ENCODE data around the gene EMILIN1. TPM values are rescaled to one million over a fixed set of nuclear protein-coding genes. Genes with fewer than 3 reads are reported as not detected.
A peak's percentile ranks its signal among the peaks of the same experiment; 100 is the strongest.

Gene EMILIN1
- polyA plus RNA-seq, 2 donors, result 10.7 to 12.1 TPM

DNA sequence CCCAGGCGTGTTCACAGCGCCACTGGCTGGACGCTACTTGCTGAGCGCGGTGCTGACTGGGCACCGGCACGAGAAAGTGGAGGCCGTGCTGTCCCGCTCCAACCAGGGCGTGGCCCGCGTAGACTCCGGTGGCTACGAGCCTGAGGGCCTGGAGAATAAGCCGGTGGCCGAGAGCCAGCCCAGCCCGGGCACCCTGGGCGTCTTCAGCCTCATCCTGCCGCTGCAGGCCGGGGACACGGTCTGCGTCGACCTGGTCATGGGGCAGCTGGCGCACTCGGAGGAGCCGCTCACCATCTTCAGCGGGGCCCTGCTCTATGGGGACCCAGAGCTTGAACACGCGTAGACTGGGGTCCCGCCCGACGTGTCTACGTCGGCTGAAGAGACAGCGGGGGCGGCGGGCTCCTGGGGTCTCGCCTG, 7.3 kb downstream of the EMILIN1 start:
- no peaks in the 10 kb centered on the region for H3K36me3 ChIP-seq (ENCODE audit: control insufficient read depth in 2 of 2, insufficient read depth in 2 of 2, low read length in 1 of 2)
- H3K4me1 ChIP-seq (ENCODE audit: control insufficient read depth in 2 of 2, insufficient read depth in 2 of 2, low read length in 1 of 2), result peaks cover 4 to 16% of the 10 kb centered on the region in 2 donors
- H3K4me3 ChIP-seq (ENCODE audit: low read depth in 1 of 2, low read length in 2 of 2), result peak overlapping the region; percentile 51 to 61
- H3K9me3 ChIP-seq (ENCODE audit: control insufficient read depth in 2 of 2, insufficient read depth in 1 of 2, low read depth in 1 of 2, low read length in 1 of 2), result no peaks in the 10 kb centered on the region
- peak overlapping the region; percentile 89 for H3K27ac ChIP-seq (ENCODE audit: low read depth in 2 of 2, low read length in 1 of 2)
- 1% methylated on average over 38 of the region's 38 CpGs for WGBS, 2 donors
- H3K27me3 ChIP-seq (ENCODE audit: control insufficient read depth in 1 of 2, insufficient read depth in 2 of 2, low read length in 2 of 2), result no peaks in the 10 kb centered on the region

DNA sequence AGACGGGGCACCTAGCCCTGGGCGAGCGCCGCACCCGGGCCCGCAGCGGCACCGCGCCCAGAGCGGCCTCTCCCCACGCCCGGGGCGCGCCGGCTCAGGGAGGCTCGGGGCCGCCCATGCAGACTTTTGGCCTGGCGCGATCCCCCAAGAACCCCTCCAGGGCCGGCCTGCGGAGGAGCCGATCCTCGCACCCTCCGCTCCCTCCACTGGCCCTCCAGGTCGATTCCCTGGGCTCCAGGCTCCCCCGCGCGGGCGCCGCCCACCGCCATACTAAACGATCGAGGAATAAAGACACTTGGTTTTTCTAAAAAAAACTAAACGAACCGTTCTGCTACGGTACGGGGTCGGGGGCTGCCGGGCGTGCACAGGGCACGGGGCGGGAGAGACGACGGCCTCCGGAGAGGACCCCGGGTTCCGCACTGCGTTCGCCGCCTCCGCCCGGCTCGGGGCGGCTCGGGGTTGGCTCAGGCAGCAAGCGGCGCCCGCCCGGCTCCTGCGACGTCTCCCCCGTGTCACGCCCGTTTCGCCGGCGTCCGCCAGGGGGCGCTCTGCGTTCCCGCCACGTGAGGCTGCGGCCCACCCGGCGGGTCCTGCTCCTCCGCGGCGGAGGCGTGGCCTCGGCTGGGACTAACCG, 7.8 kb downstream of the EMILIN1 start:
- peaks cover 4 to 12% of the 10 kb centered on the region in 2 donors for H3K4me1 ChIP-seq (ENCODE audit: control insufficient read depth in 2 of 2, insufficient read depth in 2 of 2, low read length in 1 of 2)
- H3K36me3 ChIP-seq (ENCODE audit: control insufficient read depth in 2 of 2, insufficient read depth in 2 of 2, low read length in 1 of 2), result no peaks in the 10 kb centered on the region
- H3K27me3 ChIP-seq (ENCODE audit: control insufficient read depth in 1 of 2, insufficient read depth in 2 of 2, low read length in 2 of 2), result no peaks in the 10 kb centered on the region
- peak overlapping the region; percentile 89 for H3K27ac ChIP-seq (ENCODE audit: low read depth in 2 of 2, low read length in 1 of 2)
- H3K9me3 ChIP-seq (ENCODE audit: control insufficient read depth in 2 of 2, insufficient read depth in 1 of 2, low read depth in 1 of 2, low read length in 1 of 2), result no peaks in the 10 kb centered on the region
- peak overlapping the region; percentile 51 to 61 for H3K4me3 ChIP-seq (ENCODE audit: low read depth in 1 of 2, low read length in 2 of 2)
- WGBS, 2 donors, result 0 to 1% methylated on average over 68 to 81 of the region's 81 CpGs

- Histone ChIP-seq H3K36me3 (ENCODE audit: control insufficient read depth in 2 of 2, insufficient read depth in 2 of 2, low read length in 1 of 2) (no peaks in the 10 kb centered on the region), H3K4me3 (ENCODE audit: low read depth in 1 of 2, low read length in 2 of 2) (peak within 1 kb of the TSS; percentile 51 to 61), H3K9me3 (ENCODE audit: control insufficient read depth in 2 of 2, insufficient read depth in 1 of 2, low read depth in 1 of 2, low read length in 1 of 2) (no peaks in the 10 kb centered on the region), H3K4me1 (ENCODE audit: control insufficient read depth in 2 of 2, insufficient read depth in 2 of 2, low read length in 1 of 2) (peaks cover 4 to 10% of the 10 kb centered on the region in 2 donors), H3K27ac (ENCODE audit: low read depth in 2 of 2, low read length in 1 of 2) (peak within 1 kb of the TSS; percentile 89), H3K27me3 (ENCODE audit: control insufficient read depth in 1 of 2, insufficient read depth in 2 of 2, low read length in 2 of 2) (no peaks in the 10 kb centered on the region)
- 10 to 11% methylated on average over 42 to 54 of the region's 54 CpGs for WGBS, 2 donors
Observed at GRCh38 chr2:27086724-27087593, 8.5 kb downstream of the EMILIN1 start, which contains the start of gene KHK. KHK (plus strand) TSS chr2:27086772; CDS start chr2:27087260, 488 bp downstream.

- Histone ChIP-seq H3K27me3 (ENCODE audit: control insufficient read depth in 1 of 2, insufficient read depth in 2 of 2, low read length in 2 of 2) (no peaks in the 10 kb centered on the region), H3K36me3 (ENCODE audit: control insufficient read depth in 2 of 2, insufficient read depth in 2 of 2, low read length in 1 of 2) (peaks cover 0 to 2% of the 10 kb centered on the region in 2 donors), H3K4me1 (ENCODE audit: control insufficient read depth in 2 of 2, insufficient read depth in 2 of 2, low read length in 1 of 2) (peaks cover 4 to 10% of the 10 kb centered on the region in 2 donors), H3K9me3 (ENCODE audit: control insufficient read depth in 2 of 2, insufficient read depth in 1 of 2, low read depth in 1 of 2, low read length in 1 of 2) (no peaks in the 10 kb centered on the region), H3K4me3 (ENCODE audit: low read depth in 1 of 2, low read length in 2 of 2) (no peak overlapping the region), H3K27ac (ENCODE audit: low read depth in 2 of 2, low read length in 1 of 2) (no peak overlapping the region)
- WGBS, 2 donors, result 86 to 87% methylated on average over 5 of the region's 5 CpGs
Observed at GRCh38 chr2:27087823-27088410, 9.5 kb downstream of the EMILIN1 start.

GRCh38 chr2:27088634-27089033, 10.2 kb downstream of the EMILIN1 start:
- H3K4me3 ChIP-seq (ENCODE audit: low read depth in 1 of 2, low read length in 2 of 2), result no peak overlapping the region
- H3K9me3 ChIP-seq (ENCODE audit: control insufficient read depth in 2 of 2, insufficient read depth in 1 of 2, low read depth in 1 of 2, low read length in 1 of 2), result no peaks in the 10 kb centered on the region
- peaks cover 4 to 10% of the 10 kb centered on the region in 2 donors for H3K4me1 ChIP-seq (ENCODE audit: control insufficient read depth in 2 of 2, insufficient read depth in 2 of 2, low read length in 1 of 2)
- peaks cover 0 to 2% of the 10 kb centered on the region in 2 donors for H3K36me3 ChIP-seq (ENCODE audit: control insufficient read depth in 2 of 2, insufficient read depth in 2 of 2, low read length in 1 of 2)
- no peaks in the 10 kb centered on the region for H3K27me3 ChIP-seq (ENCODE audit: control insufficient read depth in 1 of 2, insufficient read depth in 2 of 2, low read length in 2 of 2)
- no peak overlapping the region for H3K27ac ChIP-seq (ENCODE audit: low read depth in 2 of 2, low read length in 1 of 2)
- 86 to 95% methylated on average over 6 of the region's 6 CpGs for WGBS, 2 donors

GRCh38 chr2:27089111-27089954, 10.9 kb downstream of the EMILIN1 start:
- Histone ChIP-seq H3K36me3 (ENCODE audit: control insufficient read depth in 2 of 2, insufficient read depth in 2 of 2, low read length in 1 of 2) (peaks cover 0 to 2% of the 10 kb centered on the region in 2 donors), H3K4me1 (ENCODE audit: control insufficient read depth in 2 of 2, insufficient read depth in 2 of 2, low read length in 1 of 2) (peaks cover 4 to 10% of the 10 kb centered on the region in 2 donors), H3K9me3 (ENCODE audit: control insufficient read depth in 2 of 2, insufficient read depth in 1 of 2, low read depth in 1 of 2, low read length in 1 of 2) (no peaks in the 10 kb centered on the region), H3K4me3 (ENCODE audit: low read depth in 1 of 2, low read length in 2 of 2) (no peak overlapping the region), H3K27me3 (ENCODE audit: control insufficient read depth in 1 of 2, insufficient read depth in 2 of 2, low read length in 2 of 2) (no peaks in the 10 kb centered on the region), H3K27ac (ENCODE audit: low read depth in 2 of 2, low read length in 1 of 2) (no peak overlapping the region)
- 88 to 90% methylated on average over 14 of the region's 14 CpGs for WGBS, 2 donors

GRCh38 chr2:27091746-27092695, 13.6 kb downstream of the EMILIN1 start:
- H3K9me3 ChIP-seq (ENCODE audit: control insufficient read depth in 2 of 2, insufficient read depth in 1 of 2, low read depth in 1 of 2, low read length in 1 of 2), result no peaks in the 10 kb centered on the region
- 74 to 81% methylated on average over 25 of the region's 25 CpGs for whole genome bisulfite sequencing, 2 donors
- no peak overlapping the region for H3K4me3 ChIP-seq (ENCODE audit: low read depth in 1 of 2, low read length in 2 of 2)
- H3K27ac ChIP-seq (ENCODE audit: low read depth in 2 of 2, low read length in 1 of 2), result no peak overlapping the region
- peaks cover under 1 to 14% of the 10 kb centered on the region in 2 donors for H3K4me1 ChIP-seq (ENCODE audit: control insufficient read depth in 2 of 2, insufficient read depth in 2 of 2, low read length in 1 of 2)
- no peaks in the 10 kb centered on the region for H3K27me3 ChIP-seq (ENCODE audit: control insufficient read depth in 1 of 2, insufficient read depth in 2 of 2, low read length in 2 of 2)
- H3K36me3 ChIP-seq (ENCODE audit: control insufficient read depth in 2 of 2, insufficient read depth in 2 of 2, low read length in 1 of 2), result peaks cover 0 to 2% of the 10 kb centered on the region in 2 donors

DNA sequence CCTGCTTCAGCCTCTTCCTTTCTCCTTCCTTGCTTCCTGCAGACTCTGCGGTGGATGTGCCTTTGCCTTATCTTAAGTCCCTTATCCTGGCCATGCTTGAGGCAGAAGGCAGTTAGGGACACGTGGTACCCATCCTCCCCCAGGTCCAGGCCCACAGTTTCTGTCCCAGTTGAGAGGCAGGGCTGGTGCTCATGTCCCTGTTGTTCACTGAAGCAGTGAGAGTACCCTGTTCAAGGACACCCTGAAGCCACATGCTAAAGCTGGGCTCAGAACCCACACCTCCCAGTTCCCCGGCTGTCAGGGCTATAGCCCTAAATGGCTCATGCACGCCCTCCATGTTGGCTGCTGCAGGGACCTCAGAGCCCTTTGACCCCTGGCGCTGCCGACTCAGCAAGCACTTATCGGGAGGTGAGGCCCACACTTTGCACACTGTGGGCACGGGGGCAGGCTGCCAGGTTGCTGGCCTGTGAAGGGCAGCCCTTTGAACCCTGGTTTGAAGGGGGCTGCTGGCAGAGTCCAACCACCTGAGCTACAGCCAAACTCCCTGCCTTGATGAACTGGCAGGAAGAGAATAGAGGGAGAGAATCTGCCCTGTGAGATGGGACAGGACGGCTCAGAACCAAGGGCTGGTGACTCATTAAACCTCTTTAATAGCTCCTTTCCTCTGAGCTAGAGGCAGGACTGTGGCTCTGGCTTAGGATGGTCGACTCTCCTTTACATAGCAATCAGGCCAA, 14.4 kb downstream of the EMILIN1 start:
- Histone ChIP-seq H3K27ac (ENCODE audit: low read depth in 2 of 2, low read length in 1 of 2) (no peak overlapping the region), H3K9me3 (ENCODE audit: control insufficient read depth in 2 of 2, insufficient read depth in 1 of 2, low read depth in 1 of 2, low read length in 1 of 2) (no peaks in the 10 kb centered on the region), H3K36me3 (ENCODE audit: control insufficient read depth in 2 of 2, insufficient read depth in 2 of 2, low read length in 1 of 2) (peaks cover 0 to 2% of the 10 kb centered on the region in 2 donors), H3K27me3 (ENCODE audit: control insufficient read depth in 1 of 2, insufficient read depth in 2 of 2, low read length in 2 of 2) (no peaks in the 10 kb centered on the region), H3K4me1 (ENCODE audit: control insufficient read depth in 2 of 2, insufficient read depth in 2 of 2, low read length in 1 of 2) (peaks cover 0 to 10% of the 10 kb centered on the region in 2 donors), H3K4me3 (ENCODE audit: low read depth in 1 of 2, low read length in 2 of 2) (no peak overlapping the region)
- 60 to 77% methylated on average over 9 to 10 of the region's 10 CpGs for WGBS, 2 donors
